Measurements from ENCODE around the gene CCDC27. TPM values are rescaled to one million over a fixed set of nuclear protein-coding genes. Genes with fewer than 3 reads are reported as not detected.

Gene CCDC27
- total RNA-seq, 1 experiment from 2014 or later, result not detected

GRCh38 chr1:3727825-3728776 is 24.1 kb upstream of the CCDC27 start:
- intact Hi-C loops (cut with micrococcal nuclease), result no loop called here
- RAD21 ChIA-PET (ENCODE audit: low non-redundant PET in 1 of 2, low total read pairs in 2 of 2, uncharacterized antibody in 2 of 2, unreplicated experiment in 2 of 2), result no interaction called here
- TF ChIP-seq YY1 (IDR thresholded peaks at IDR 0.05; ENCODE audit: extremely low read depth, insufficient replicate concordance, low read depth, low read length) (no peak), EZH2 (IDR thresholded peaks at IDR 0.05) (no peak), ZFX (IDR thresholded peaks at IDR 0.05) (no peak), ATF3 (IDR thresholded peaks at IDR 0.05) (no peak), TCF7L2 (IDR thresholded peaks at IDR 0.05; ENCODE audit: borderline replicate concordance, extremely low read depth, insufficient read depth, insufficient read length) (no peak), CTCF (IDR thresholded peaks at IDR 0.05 in 2 of 3, conservative IDR thresholded peaks at IDR 0.05 in 1 of 3; ENCODE audit: borderline replicate concordance in 1 of 3, insufficient read depth in 1 of 3, low read depth in 2 of 3, low read length in 2 of 3) (no peak), ZBTB33 (IDR thresholded peaks at IDR 0.05; ENCODE audit: extremely low read depth, insufficient replicate concordance, low read length) (no peak), POLR2A (IDR thresholded peaks at IDR 0.05; ENCODE audit: borderline replicate concordance, extremely low read depth, insufficient read depth, insufficient read length) (no peak), JUND (IDR thresholded peaks at IDR 0.05) (no peak), REST (IDR thresholded peaks at IDR 0.05; ENCODE audit: low read depth) (no peak), MAX (IDR thresholded peaks at IDR 0.05) (no peak), CEBPB (IDR thresholded peaks at IDR 0.05; ENCODE audit: low read depth) (no peak), ELF1 (IDR thresholded peaks at IDR 0.05; ENCODE audit: borderline replicate concordance, low read depth) (no peak), RAD21 (IDR thresholded peaks at IDR 0.05; ENCODE audit: low read depth) (no peak)
- DNase-seq (ENCODE audit: low read depth, low spot score) (no peak), ATAC-seq (no peak)
- H2AFZ ChIP-seq (ENCODE audit: low read depth, low read length, poor library complexity, severe bottlenecking), result no peak overlapping the region
- no peaks in the 10 kb centered on the region for H3K9me2 ChIP-seq (ENCODE audit: insufficient read depth)
- no TSS peak for BruUV-seq (replicated peaks)
- no peak overlapping the region for H3K4me2 ChIP-seq (ENCODE audit: low read length)
- no peaks in the 10 kb centered on the region for H3K36me3 ChIP-seq (ENCODE audit: control insufficient read depth in 1 of 2, insufficient read depth in 2 of 2, low read length in 2 of 2)
- no peaks in the 10 kb centered on the region for H4K20me1 ChIP-seq (ENCODE audit: insufficient read depth)
- H3K27ac ChIP-seq (ENCODE audit: low read depth, low read length), result no peak overlapping the region
- no peak overlapping the region for H3K9ac ChIP-seq (ENCODE audit: low read length)
- no peaks in the 10 kb centered on the region for H3K4me1 ChIP-seq (ENCODE audit: control insufficient read depth in 1 of 2, insufficient read depth in 2 of 2, low read length in 2 of 2)
- no peaks in the 10 kb centered on the region for H3K27me3 ChIP-seq (ENCODE audit: insufficient read depth, low read length)
- H3K9me3 ChIP-seq (ENCODE audit: control insufficient read depth in 1 of 2, insufficient read depth in 1 of 2, low read depth in 1 of 2, low read length in 2 of 2), result no peaks in the 10 kb centered on the region
- H3K79me2 ChIP-seq (ENCODE audit: insufficient read depth, low read length), result no peaks in the 10 kb centered on the region
- no peak overlapping the region for H3K4me3 ChIP-seq (replicated peaks in 1 of 2; ENCODE audit: low read depth in 1 of 2, low read length in 2 of 2)
- CTCF ChIA-PET, result no interaction called here
- POLR2A ChIA-PET, result no interaction called here

Data from HCT116 (cell line).